Measurements from ENCODE around the gene HIP1R.
A peak's percentile ranks its signal among the peaks of the same experiment; 100 is the strongest.
"Not testable (repeated sequence)": the region's sequence is repeated elsewhere in the genome, so short reads cannot be mapped to it uniquely, and the experiment has no call there.

The HIP1R gene

GRCh38 chr12:122873540-122873939 lies 38.3 kb downstream of the HIP1R start:
- DNase-seq (ENCODE audit: low read depth) = no peak

DNA sequence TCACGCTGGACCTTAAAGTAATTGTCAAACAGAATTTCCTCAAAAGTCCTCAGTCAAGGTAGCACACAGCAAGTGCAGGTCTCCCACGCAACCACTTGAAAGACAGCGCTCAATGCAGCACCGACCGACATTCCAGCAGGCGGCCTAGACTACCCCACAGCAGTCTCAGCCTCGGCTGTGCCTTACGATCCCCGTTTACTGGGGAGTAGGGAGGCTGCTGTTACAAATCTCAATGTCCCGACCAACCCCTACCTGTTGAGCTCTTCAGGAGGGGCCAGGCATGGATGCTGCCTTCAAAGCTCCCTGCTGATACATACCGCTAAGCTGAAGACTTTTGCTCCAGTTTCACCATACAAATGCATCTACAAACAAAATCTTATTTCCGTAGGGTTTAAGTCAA lies 38.8 kb downstream of the HIP1R start:
- peak; percentile 16 for DNase-seq (ENCODE audit: low read depth)

GRCh38 chr12:122875590-122876220 lies 40.4 kb downstream of the HIP1R start:
- DNase-seq (ENCODE audit: low read depth) = no peak

GRCh38 chr12:122876281-122876680 lies 41.0 kb downstream of the HIP1R start:
- DNase-seq (ENCODE audit: low read depth) = not testable (repeated sequence)

- no peak for DNase-seq (ENCODE audit: low read depth)
Measured at GRCh38 chr12:122876731-122877130, 41.5 kb downstream of the HIP1R start.

DNA sequence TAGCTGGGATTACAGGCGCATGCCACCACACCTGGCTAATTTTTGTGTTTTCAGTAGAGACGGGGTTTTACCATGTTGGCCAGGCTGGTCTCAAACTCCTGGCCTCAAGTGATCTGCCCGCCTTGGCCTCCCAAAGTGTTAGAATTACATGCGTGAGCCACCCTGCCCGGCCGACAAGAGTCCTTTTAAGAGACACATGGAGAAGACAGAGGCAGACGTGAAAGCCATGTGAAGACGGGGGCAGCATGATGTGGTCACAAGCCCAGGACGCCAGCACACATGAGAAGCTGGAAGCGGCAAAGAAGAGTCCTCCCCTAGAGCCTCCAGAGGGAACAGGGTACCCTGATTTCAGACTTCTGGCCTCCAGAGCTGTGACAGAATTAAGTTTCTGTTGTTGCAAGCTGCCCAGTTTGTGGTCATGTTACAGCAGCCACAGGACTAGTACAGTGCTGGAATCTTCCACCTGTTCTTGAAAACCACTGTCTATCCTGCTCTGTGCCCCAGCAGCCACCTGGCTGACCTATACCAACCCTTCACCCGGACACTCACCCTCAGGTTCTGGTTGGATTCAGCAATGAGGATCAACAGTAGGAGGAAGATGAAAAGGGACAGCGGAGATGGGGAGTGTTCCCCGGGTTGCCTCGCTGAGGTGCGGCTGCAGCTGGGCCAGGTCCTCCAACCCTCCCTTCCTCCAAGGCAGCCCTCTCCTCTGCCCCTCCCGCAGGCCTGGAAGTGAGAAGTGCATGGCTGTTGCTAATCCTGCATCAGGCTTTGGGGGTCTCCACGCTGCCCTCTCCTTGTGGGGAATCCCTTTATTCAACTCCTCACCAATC lies 43.7 kb downstream of the HIP1R start:
- no peak for DNase-seq (ENCODE audit: low read depth)

DNA sequence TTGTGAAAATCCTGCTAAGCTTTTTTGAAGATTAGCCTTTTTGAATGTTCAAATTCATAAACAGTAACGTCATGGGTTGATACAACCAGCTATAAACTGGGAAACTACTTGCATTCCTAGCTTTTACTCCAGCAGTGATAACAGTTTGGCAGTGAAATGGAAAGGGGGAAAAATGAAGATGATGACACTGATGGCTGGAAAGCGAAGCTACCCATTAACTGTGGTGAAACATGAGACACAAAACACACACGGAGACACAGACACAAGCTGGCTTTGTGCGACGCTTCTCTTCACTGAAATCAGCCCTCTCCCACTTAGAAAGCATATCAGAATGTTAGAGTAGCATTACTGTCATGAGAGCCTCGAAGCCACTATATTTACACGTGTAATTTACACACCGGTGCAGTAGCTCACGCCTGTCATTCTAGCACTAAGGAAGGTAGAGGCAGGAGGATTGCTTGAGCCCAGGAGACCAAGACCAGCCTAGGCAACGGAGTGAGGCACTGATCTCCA lies 45.0 kb downstream of the HIP1R start:
- DNase-seq (ENCODE audit: low read depth) = peak; percentile 88

DNA sequence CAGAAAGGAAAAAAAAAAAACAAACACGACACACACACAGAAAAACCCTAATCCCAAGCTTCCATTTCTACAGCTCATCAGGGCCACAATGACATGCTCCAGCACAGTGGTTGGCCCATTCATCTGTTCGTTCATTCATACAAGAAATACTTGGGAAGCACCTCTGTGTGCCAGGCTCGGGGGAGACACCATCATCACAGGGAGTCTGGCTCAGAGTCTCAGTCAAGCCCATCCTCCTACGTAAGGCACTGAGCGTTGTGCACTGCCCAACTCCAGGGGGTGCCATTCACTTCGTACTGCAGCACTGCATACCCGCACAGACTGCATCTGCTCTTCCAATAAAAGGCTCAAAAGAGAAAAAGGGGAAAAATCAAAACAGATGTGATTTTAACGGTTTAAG lies 45.4 kb downstream of the HIP1R start:
- DNase-seq (ENCODE audit: low read depth) = peak; percentile 70

- DNase-seq (ENCODE audit: low read depth) = no peak
Measured at GRCh38 chr12:122882908-122883558, 47.8 kb downstream of the HIP1R start.

DNA sequence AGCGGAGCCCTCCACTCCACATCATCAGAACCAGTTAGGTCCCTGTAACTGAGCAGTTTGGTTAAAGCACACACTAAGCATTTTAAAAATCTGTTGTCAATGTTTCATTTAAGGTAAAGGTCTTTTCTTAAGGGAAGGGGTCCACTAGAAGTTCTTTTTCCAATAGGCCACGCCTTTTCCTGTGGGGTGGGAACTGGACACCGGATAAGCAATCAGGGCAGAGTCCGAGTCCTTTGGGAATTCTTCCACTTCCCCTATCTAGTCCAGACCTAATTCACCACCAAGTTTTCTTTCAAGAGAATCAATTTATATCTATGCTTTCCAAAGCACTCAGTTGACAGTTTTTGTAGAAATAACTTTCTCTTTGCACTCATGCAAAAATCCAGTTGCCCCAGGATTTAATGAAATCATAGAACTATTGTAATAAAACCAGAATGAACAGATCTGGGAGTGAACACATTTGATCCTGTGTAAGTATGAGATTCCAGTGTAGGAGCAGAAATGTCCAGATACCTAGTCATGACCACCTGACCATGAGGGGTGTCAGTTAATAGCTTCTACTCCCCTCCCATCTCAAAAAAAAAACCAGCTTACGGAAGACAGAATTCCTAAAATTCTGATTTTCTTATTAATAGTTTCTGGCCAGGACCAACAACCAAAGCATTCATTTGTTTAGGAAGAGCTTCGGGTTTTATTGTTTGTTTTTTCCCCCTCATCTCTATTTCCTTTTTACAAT lies 49.0 kb downstream of the HIP1R start:
- DNase-seq (ENCODE audit: low read depth) = no peak

DNA sequence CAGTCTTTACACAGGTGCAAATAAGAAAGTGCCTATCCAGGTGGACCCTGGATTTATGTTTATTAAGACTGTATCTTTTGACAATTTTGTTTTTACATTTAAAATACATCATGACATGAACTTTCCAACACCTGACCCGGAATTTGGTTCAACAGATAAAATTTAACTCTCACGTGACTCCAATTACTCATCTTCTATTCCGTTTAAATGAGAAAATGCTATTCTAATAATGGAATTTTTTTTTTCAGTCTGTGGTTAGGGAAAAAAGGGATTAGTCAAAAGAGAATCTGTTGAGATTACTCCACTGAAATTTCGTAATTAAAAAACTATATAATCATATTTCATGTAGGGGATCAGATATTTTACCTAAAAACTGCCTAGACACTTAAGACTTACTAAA lies 49.6 kb downstream of the HIP1R start:
- DNase-seq (ENCODE audit: low read depth) = peak; percentile 53

DNA sequence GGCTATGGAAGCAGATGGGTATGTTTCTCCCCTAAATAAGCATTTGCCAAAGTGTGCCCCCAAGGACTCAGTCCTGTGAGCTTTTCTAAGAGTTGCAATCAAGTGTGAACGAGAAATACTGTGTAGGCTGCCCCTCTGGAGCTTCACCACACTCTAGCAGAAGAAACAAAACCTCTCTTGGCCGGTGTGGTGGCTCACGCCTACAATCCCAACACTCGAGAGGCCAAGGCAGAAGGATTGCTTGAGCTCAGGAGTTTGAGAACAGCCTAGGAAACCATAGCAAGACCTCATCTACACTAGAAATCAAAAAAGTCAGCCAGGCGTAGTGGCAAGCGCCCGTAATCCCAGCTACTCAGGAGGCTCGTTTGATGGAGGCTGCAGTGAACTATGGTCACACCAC lies 50.9 kb downstream of the HIP1R start:
- DNase-seq (ENCODE audit: low read depth) = no peak

- peak; percentile 78 for DNase-seq (ENCODE audit: low read depth)
Measured at GRCh38 chr12:122886851-122887818, 51.9 kb downstream of the HIP1R start.

- no peak for DNase-seq (ENCODE audit: low read depth)
Measured at GRCh38 chr12:122887819-122888212, 52.6 kb downstream of the HIP1R start.

DNA sequence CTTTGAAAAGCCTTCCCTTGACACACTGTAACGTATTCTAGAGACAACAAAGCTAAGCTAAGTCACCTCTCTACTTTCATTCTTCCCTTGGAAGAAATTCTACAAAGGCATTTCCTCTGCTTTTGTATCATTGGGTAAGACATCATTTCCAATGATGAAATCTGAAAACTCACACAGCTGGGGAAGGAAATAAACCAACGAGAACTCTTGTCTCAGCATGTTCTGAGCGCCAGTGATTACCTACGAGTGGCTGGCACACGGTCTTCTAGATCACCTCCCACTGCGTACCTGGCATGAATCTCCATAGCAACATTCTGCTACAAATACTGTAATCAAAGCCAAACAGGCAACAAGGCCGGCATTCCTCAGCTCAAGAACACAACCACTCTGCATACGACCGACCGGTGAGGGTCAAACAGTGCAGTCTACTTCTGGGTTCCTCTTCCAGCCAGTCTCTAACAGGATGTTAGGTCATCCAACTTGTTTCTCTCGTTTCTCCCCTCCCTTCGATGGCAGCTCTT lies 53.0 kb downstream of the HIP1R start:
- peak; percentile 84 for DNase-seq (ENCODE audit: low read depth)

DNA sequence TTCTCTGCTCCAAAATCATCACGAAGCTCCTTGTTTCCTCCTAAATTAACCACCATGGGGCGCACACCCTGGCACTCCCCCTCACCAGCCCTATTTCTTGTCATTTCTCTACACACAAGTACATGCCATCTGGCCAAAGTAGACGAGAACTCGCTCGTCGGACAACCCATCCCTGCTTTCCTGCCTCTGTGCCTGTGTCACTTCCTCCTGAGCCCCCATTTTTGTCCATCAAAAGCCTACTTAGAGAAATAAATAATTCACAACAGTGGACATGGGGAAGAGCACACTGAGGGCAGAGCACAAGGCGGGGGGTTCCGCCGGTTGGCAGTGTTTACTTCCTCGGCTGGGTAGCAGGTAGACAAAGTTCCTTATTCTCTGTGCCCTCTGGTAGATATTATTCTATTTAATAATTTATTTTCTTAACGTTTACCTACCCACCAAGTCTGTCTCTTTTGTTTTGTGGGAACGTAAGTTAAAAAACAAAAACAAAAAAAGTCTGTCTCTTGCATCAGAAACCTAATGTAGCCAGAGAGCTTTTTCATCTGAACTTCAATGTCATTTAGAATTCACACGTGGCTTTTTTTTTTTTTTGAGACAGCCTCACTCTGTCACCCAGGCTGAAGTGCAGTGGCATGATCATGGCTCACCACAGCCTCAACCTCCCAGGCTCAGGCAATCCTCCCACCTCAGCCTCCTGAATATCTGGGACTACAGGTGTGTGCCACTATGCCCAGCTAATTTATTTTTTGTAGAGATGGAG lies 54.7 kb downstream of the HIP1R start:
- no peak for DNase-seq (ENCODE audit: low read depth)

GRCh38 chr12:122891661-122892525 lies 56.6 kb downstream of the HIP1R start:
- peak; percentile 52 for DNase-seq (ENCODE audit: low read depth)

GRCh38 chr12:122892724-122893123 lies 57.5 kb downstream of the HIP1R start:
- DNase-seq (ENCODE audit: low read depth) = not testable (repeated sequence)

All from amniotic epithelial cell (primary cell).